SK-N-SH (cell line): ENCODE data around the gene IRAK3. TPM values are rescaled to one million over a fixed set of nuclear protein-coding genes. Genes with fewer than 3 reads are reported as not detected.

ENCODE experiments used
- CTCF ChIA-PET: fragments of 300-600, 350-600 bp; formaldehyde crosslinking; extraction: SDS; loops from one replicate; lab custom pipeline; 2021; lab: Yijun Ruan, JAX
- POLR2A ChIA-PET: fragments of 350-600 bp; sonication (Branson Sonifier 250); formaldehyde crosslinking; extraction: SDS; loops from one replicate; lab custom pipeline; 2020; ENCODE audit warnings: antibody characterized with exemption, inconsistent platforms; lab: Yijun Ruan, JAX
- DNase-seq: peaks from one replicate; pipeline ENCODE4 v3.0.0; 2012
- H2AFZ ChIP-seq: fragments of 200-600 bp; sonication (generic); 2 replicates; pipeline ENCODE4 v1.8.1; 2016; ENCODE audit warnings: antibody characterized with exemption, mild to moderate bottlenecking, low read depth
- H3F3A ChIP-seq: fragments of 200-600 bp; sonication (generic); replicated peaks from 2 replicates; pipeline ENCODE3; 2016; ENCODE audit warnings: antibody characterized with exemption, mild to moderate bottlenecking; ENCODE audit not compliant: insufficient read depth
- H3K27ac ChIP-seq, 2 experiments: fragments of 200-500 bp in 1 of 2; fragments of 200-600 bp in 1 of 2; sonication (Bioruptor generic) in 1 of 2; sonication (generic), shearing (Covaris generic) in 1 of 2; 2 replicates each; pipeline versions ENCODE4 v1.5.1 to v1.6.1; 2014 to 2016; ENCODE audit warnings: low read depth in 2 of 2, inconsistent platforms in 1 of 2, low read length in 1 of 2, mild to moderate bottlenecking in 1 of 2, mixed read lengths in 1 of 2
- H3K27me3 ChIP-seq: fragments of 200-600 bp; sonication (generic), shearing (Covaris generic); 2 replicates; pipeline ENCODE4 v1.6.1; 2016; ENCODE audit warnings: mixed run types; ENCODE audit not compliant: insufficient read depth
- H3K36me3 ChIP-seq, 2 experiments: fragments of 200-500 bp in 1 of 2; fragments of 200-600 bp in 1 of 2; sonication (Bioruptor generic) in 1 of 2; sonication (generic) in 1 of 2; replicated peaks in 1 of 2; 2 replicates each; pipeline versions ENCODE3 to v1.5.1; 2014 to 2016; ENCODE audit warnings: low read length in 1 of 2, mild to moderate bottlenecking in 1 of 2; ENCODE audit not compliant: insufficient read depth in 2 of 2, control insufficient read depth in 1 of 2
- H3K4me1 ChIP-seq, 2 experiments: fragments of 200-500 bp in 1 of 2; fragments of 200-600 bp in 1 of 2; sonication (Bioruptor generic) in 1 of 2; sonication (generic), shearing (Covaris generic) in 1 of 2; 2 replicates each; pipeline versions ENCODE4 v1.5.1 to v1.6.1; 2014 to 2016; ENCODE audit warnings: low read depth in 1 of 2, low read length in 1 of 2, mixed run types in 1 of 2; ENCODE audit not compliant: insufficient read depth in 2 of 2, control insufficient read depth in 1 of 2
- H3K4me2 ChIP-seq: fragments of 200-600 bp; sonication (generic), shearing (Covaris generic); 2 replicates; pipeline ENCODE4 v1.6.1; 2017; ENCODE audit warnings: mixed run types
- H3K4me3 ChIP-seq, 2 experiments: fragments of 200-500 bp in 1 of 2; fragments of 200-600 bp in 1 of 2; sonication (Bioruptor generic) in 1 of 2; sonication (generic), shearing (Covaris generic) in 1 of 2; 2 replicates each; pipeline versions ENCODE4 v1.5.1 to v1.8.1; 2014 to 2016; ENCODE audit warnings: low read depth in 2 of 2, inconsistent platforms in 1 of 2, low read length in 1 of 2, mild to moderate bottlenecking in 1 of 2, mixed read lengths in 1 of 2, moderate library complexity in 1 of 2
- H3K79me2 ChIP-seq: fragments of 200-600 bp; sonication (generic); 2 replicates; pipeline ENCODE4 v1.8.1; 2017; ENCODE audit warnings: mild to moderate bottlenecking; ENCODE audit not compliant: insufficient read depth
- H3K9ac ChIP-seq: fragments of 200-600 bp; sonication (generic); 2 replicates; pipeline ENCODE4 v1.6.1; 2017; ENCODE audit warnings: mixed run types
- H3K9me2 ChIP-seq: fragments of 200-600 bp; sonication (generic); 2 replicates; pipeline ENCODE4 v1.6.1; 2017; ENCODE audit warnings: mixed run types
- H3K9me3 ChIP-seq: fragments of 200-600 bp; sonication (generic); 2 replicates; pipeline ENCODE4 v1.6.1; 2017; ENCODE audit warnings: mixed run types, mild to moderate bottlenecking, moderate library complexity
- H4K20me1 ChIP-seq: fragments of 200-600 bp; sonication (generic); 2 replicates; pipeline ENCODE4 v1.6.1; 2017; ENCODE audit warnings: mild to moderate bottlenecking, mixed run types; ENCODE audit not compliant: insufficient read depth
- CHD2 ChIP-seq: fragments of 150-350 bp; IDR thresholded peaks from 2 replicates; pipeline ENCODE4 v1.6.1; 2018; ENCODE audit warnings: low read length; ENCODE audit not compliant: partially characterized antibody
- CTCF ChIP-seq: fragments of 200-600 bp; sonication (generic); IDR thresholded peaks from 2 replicates; pipeline ENCODE4 v1.6.1; 2017; ENCODE audit warnings: antibody characterized with exemption, mild to moderate bottlenecking, moderate library complexity
- ELF1 ChIP-seq: IDR thresholded peaks from 2 replicates; pipeline ENCODE4 v1.4.0; 2012
- EP300 ChIP-seq, 2 experiments: IDR thresholded peaks; 2 replicates each; pipeline versions ENCODE4 v1.4.0 to v1.6.1; 2012; ENCODE audit warnings: borderline replicate concordance in 1 of 2, low read depth in 1 of 2, low read length in 1 of 2
- FOSL2 ChIP-seq: IDR thresholded peaks from 2 replicates; pipeline ENCODE4 v1.4.0; 2012; ENCODE audit warnings: low read depth, mild to moderate bottlenecking, moderate library complexity, borderline replicate concordance
- FOXM1 ChIP-seq: IDR thresholded peaks from 2 replicates; pipeline ENCODE4 v1.4.0; 2012; ENCODE audit warnings: low read depth, mild to moderate bottlenecking
- GABPA ChIP-seq: IDR thresholded peaks from 2 replicates; pipeline ENCODE4 v1.4.0; 2012; ENCODE audit warnings: low read depth, mild to moderate bottlenecking
- IRF3 ChIP-seq: fragments of 150-350 bp; IDR thresholded peaks from 2 replicates; pipeline ENCODE4 v1.6.1; 2016; ENCODE audit warnings: mild to moderate bottlenecking, low read depth, low read length
- MEF2A ChIP-seq: IDR thresholded peaks from 2 replicates; pipeline ENCODE4 v1.4.0; 2012; ENCODE audit warnings: low read depth, borderline replicate concordance
- MXI1 ChIP-seq: IDR thresholded peaks from 2 replicates; pipeline ENCODE4 v1.6.1; 2012; ENCODE audit warnings: mild to moderate bottlenecking, low read depth, low read length, improper control_type of control experiment
- RAD21 ChIP-seq: IDR thresholded peaks from 2 replicates; pipeline ENCODE4 v1.6.1; 2012; ENCODE audit warnings: mild to moderate bottlenecking, low read length
- REST ChIP-seq: IDR thresholded peaks from 2 replicates; pipeline ENCODE4 v1.6.1; 2012; ENCODE audit warnings: mild to moderate bottlenecking, low read depth, low read length, moderate library complexity
- RFX5 ChIP-seq: IDR thresholded peaks from 2 replicates; pipeline ENCODE4 v1.6.1; 2012; ENCODE audit warnings: mild to moderate bottlenecking, improper control_type of control experiment, low read length
- SIN3A ChIP-seq: IDR thresholded peaks from 2 replicates; pipeline ENCODE4 v1.6.1; 2012; ENCODE audit warnings: low read depth, mild to moderate bottlenecking, low read length, moderate library complexity, borderline replicate concordance
- TAF1 ChIP-seq: IDR thresholded peaks from 2 replicates; pipeline ENCODE4 v1.6.1; 2012; ENCODE audit warnings: low read depth, mild to moderate bottlenecking, low read length, moderate library complexity, borderline replicate concordance
- TEAD4 ChIP-seq: IDR thresholded peaks from 2 replicates; pipeline ENCODE4 v1.4.0; 2012; ENCODE audit warnings: mild to moderate bottlenecking, borderline replicate concordance; ENCODE audit not compliant: insufficient read depth
- USF1 ChIP-seq: IDR thresholded peaks from 2 replicates; pipeline ENCODE4 v1.4.0; 2012; ENCODE audit warnings: low read depth, borderline replicate concordance
- YY1 ChIP-seq: IDR thresholded peaks from 2 replicates; pipeline ENCODE4 v1.4.0; 2012; ENCODE audit warnings: low read depth, mild to moderate bottlenecking
- ZBTB33 ChIP-seq: IDR thresholded peaks from 2 replicates; pipeline ENCODE4 v1.4.0; 2012; ENCODE audit warnings: low read depth, borderline replicate concordance
- WGBS: methylation state at CpG from one replicate; pipeline ENCODE4 v1.1.6; 2017; ENCODE audit warnings: low lambda C conversion rate; 5-methylcytosine and 5-hydroxymethylcytosine counted together
- polyA plus RNA-seq, 3 experiments: library from polyadenylated mRNA; depleted of rRNA; stranded (reverse); fragments of >200 nt; gene quantifications; 2 replicates each; pipeline ENCODE4 v1.2.3, GENCODE V29; 2012

Gene IRAK3
- polyA plus RNA-seq, 1 of the 3 experiments (the other 2 are of a cell fraction) = not detected

GRCh38 chr12:66197495-66197921, 8.5 kb downstream of the IRAK3 start:
- H3K27me3 ChIP-seq = peaks cover 27% of the 10 kb centered on the region; the same call in 1 of the 2 replicates
- no peak overlapping the region for H3K9ac ChIP-seq
- no peak overlapping the region for H3K4me2 ChIP-seq
- H3K4me3 ChIP-seq = no peak overlapping the region
- WGBS = 33% methylated on average over 3 of the region's 3 CpGs
- H3F3A ChIP-seq = no peaks in the 10 kb centered on the region
- POLR2A ChIA-PET = no interaction called here
- H3K9me2 ChIP-seq = no peaks in the 10 kb centered on the region
- DNase-seq = no peak
- H3K9me3 ChIP-seq = no peaks in the 10 kb centered on the region
- TF ChIP-seq RAD21 (no peak), TEAD4 (no peak), SIN3A (no peak), CTCF (no peak), GABPA (no peak)
- H3K79me2 ChIP-seq = no peaks in the 10 kb centered on the region
- H3K27ac ChIP-seq = no peak overlapping the region
- no peaks in the 10 kb centered on the region for H3K36me3 ChIP-seq
- CTCF ChIA-PET = interaction anchor here (0.8 to 1.4 kb wide), 5 partner anchors 9 to 28 kb away, joined by 3 to 5 read pairs (median 3); partner anchors contain the start of gene IRAK3
- H4K20me1 ChIP-seq = no peaks in the 10 kb centered on the region
- H2AFZ ChIP-seq = no peak overlapping the region
- no peaks in the 10 kb centered on the region for H3K4me1 ChIP-seq

- H3K4me1 ChIP-seq = no peaks in the 10 kb centered on the region
- H3K9ac ChIP-seq = no peak overlapping the region
- H3K4me2 ChIP-seq = no peak overlapping the region
- 2% methylated on average over 3 of the region's 3 CpGs for WGBS
- ChIA-PET CTCF (interaction anchor here (1.2 kb wide), 1 partner anchor 17 kb away, joined by 3 read pairs; no protein-coding TSS in a partner anchor), POLR2A (no interaction called here)
- no peaks in the 10 kb centered on the region for H3K36me3 ChIP-seq
- H3K27ac ChIP-seq = no peak overlapping the region
- no peak overlapping the region for H3K4me3 ChIP-seq
- H3F3A ChIP-seq = no peaks in the 10 kb centered on the region
- H2AFZ ChIP-seq = no peak overlapping the region
- H3K9me2 ChIP-seq = no peaks in the 10 kb centered on the region
- H3K27me3 ChIP-seq = peaks cover 20% of the 10 kb centered on the region; the same call in 1 of the 2 replicates
- H3K79me2 ChIP-seq = no peaks in the 10 kb centered on the region
- no peaks in the 10 kb centered on the region for H3K9me3 ChIP-seq
- no peak for DNase-seq
- no peaks in the 10 kb centered on the region for H4K20me1 ChIP-seq
- TF ChIP-seq CHD2 (no peak), IRF3 (no peak), REST (no peak), YY1 (no peak), MEF2A (no peak), ZBTB33 (no peak), GABPA (no peak), RAD21 (no peak), FOXM1 (no peak), FOSL2 (no peak), RFX5 (no peak), MXI1 (no peak), EP300 (IDR thresholded peaks at IDR 0.05; ENCODE audit: borderline replicate concordance in 1 of 2, low read depth in 1 of 2, low read length in 1 of 2) (no peak), TAF1 (no peak), USF1 (no peak), ELF1 (no peak)
These were observed 10.1 kb downstream of the IRAK3 start for GRCh38 chr12:66199141-66199540.
